Gastrocnemius medialis (tissue), 4 donors: ENCODE data around the gene OTOF.

ENCODE experiments used
- POLR2A ChIP-seq, 2 donors: fragments of 450-650 bp; IDR thresholded peaks; one replicate each; pipeline ENCODE4 v1.6.1; 2017; ENCODE audit warnings: antibody characterized with exemption in 2 of 2, mild to moderate bottlenecking in 2 of 2, moderate library complexity in 2 of 2
- TF ChIP-seq, protein P1 (sequence below), 5 experiments: fragments of 450-650 bp in 3 of 5; fragments of 200-600 bp in 2 of 5; sonication (generic) in 2 of 5; IDR thresholded peaks in 4 of 5; conservative IDR thresholded peaks in 1 of 5; 1 replicate in 4 of 5; 2 replicates in 1 of 5; pipeline ENCODE4 v1.5.1; 2016 to 2019; ENCODE audit warnings: antibody characterized with exemption in 5 of 5, mild to moderate bottlenecking in 3 of 5, moderate library complexity in 3 of 5

DNA sequence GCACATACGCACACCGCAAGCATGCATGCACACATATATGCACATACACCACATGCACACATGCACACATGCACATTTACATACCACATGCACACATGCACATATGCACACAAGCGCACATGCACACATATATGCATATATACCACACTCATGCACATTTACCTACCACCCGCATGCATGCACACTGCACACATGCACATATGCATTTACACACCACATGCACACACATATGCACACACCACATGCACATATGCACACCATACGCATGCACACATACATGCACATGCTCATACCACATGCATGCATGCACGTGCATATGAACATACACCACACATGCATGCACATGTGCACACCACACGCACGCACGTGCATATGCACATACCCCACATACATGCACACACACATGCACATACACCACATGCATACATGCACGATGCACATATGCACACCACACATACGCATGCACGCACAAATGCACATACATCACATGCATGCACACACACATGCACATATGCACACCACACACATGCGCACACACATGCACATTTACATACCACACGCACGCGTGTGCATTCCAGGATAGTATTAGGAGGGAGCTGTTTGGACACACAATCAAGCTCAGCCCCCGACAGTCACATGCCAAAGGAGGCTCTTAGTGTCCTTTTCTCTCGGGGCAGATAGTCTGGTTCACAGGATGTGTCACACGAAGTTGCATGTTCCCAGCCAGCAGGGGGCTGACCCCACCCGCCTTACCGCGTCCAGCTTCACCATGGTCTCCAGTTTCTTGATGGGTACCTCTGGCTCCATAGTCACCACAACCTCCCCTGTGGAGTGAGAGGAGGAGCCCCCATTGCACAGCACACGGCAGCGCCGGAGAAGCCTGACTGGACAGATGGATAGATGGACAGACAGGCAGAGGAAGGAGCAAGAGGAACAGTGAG lies 5.9 kb downstream of the OTOF start:
- TF ChIP-seq POLR2A (IDR thresholded peaks at IDR 0.05), result no peak
- TF ChIP-seq, protein P1, sequence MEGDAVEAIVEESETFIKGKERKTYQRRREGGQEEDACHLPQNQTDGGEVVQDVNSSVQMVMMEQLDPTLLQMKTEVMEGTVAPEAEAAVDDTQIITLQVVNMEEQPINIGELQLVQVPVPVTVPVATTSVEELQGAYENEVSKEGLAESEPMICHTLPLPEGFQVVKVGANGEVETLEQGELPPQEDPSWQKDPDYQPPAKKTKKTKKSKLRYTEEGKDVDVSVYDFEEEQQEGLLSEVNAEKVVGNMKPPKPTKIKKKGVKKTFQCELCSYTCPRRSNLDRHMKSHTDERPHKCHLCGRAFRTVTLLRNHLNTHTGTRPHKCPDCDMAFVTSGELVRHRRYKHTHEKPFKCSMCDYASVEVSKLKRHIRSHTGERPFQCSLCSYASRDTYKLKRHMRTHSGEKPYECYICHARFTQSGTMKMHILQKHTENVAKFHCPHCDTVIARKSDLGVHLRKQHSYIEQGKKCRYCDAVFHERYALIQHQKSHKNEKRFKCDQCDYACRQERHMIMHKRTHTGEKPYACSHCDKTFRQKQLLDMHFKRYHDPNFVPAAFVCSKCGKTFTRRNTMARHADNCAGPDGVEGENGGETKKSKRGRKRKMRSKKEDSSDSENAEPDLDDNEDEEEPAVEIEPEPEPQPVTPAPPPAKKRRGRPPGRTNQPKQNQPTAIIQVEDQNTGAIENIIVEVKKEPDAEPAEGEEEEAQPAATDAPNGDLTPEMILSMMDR (IDR thresholded peaks at IDR 0.05 in 4 of 5, conservative IDR thresholded peaks at IDR 0.05 in 1 of 5), result no peak
